K562 (cell line): ENCODE measurements around the gene ANKRD34A. TPM values are rescaled to one million over a fixed set of nuclear protein-coding genes. Genes with fewer than 3 reads are reported as not detected.

ENCODE experiments used
- ATF7 ChIP-seq: fragments of 450-650 bp; IDR thresholded peaks from 2 replicates; pipeline ENCODE4 v1.7.1; 2014; ENCODE audit warnings: mild to moderate bottlenecking, moderate library complexity
- BCOR ChIP-seq: fragments of 450-650 bp; IDR thresholded peaks from 2 replicates; pipeline ENCODE4 v1.6.1; 2016
- DMBX1 ChIP-seq: fragments of 250-450 bp; sonication (Bioruptor Pico); IDR thresholded peaks from 2 replicates; pipeline ENCODE4 v1.8.0; 2022; ENCODE audit warnings: inconsistent platforms, mild to moderate bottlenecking, moderate library complexity, borderline replicate concordance
- ETV1 ChIP-seq: fragments of 450-650 bp; conservative IDR thresholded peaks from 2 replicates; pipeline ENCODE4 v1.6.1; 2016; ENCODE audit warnings: missing genetic modification characterization, control low read depth, low read depth, missing compliant biosample characterization
- HDAC6 ChIP-seq: IDR thresholded peaks from 2 replicates; pipeline ENCODE4 v1.6.1; 2012; ENCODE audit warnings: low read depth, mild to moderate bottlenecking, control low read depth, inconsistent platforms, low read length, moderate library complexity
- HIVEP1 ChIP-seq: fragments of 250-450 bp; sonication (Bioruptor Pico); IDR thresholded peaks from 2 replicates; pipeline ENCODE4 v1.4.0; 2020; ENCODE audit warnings: mild to moderate bottlenecking
- HNRNPUL1 ChIP-seq: fragments of 200-400 bp; formaldehyde crosslinking; IDR thresholded peaks from 2 replicates; pipeline ENCODE4 v1.6.1; 2017; ENCODE audit warnings: low read length
- ILK ChIP-seq: fragments of 450-650 bp; IDR thresholded peaks from 2 replicates; pipeline ENCODE4 v1.6.1; 2016; ENCODE audit warnings: missing genetic modification characterization, low read depth, mild to moderate bottlenecking, missing compliant biosample characterization, moderate library complexity, borderline replicate concordance
- MEF2D ChIP-seq: conservative IDR thresholded peaks from 2 replicates; pipeline ENCODE4 v1.6.1; 2016; ENCODE audit warnings: low read depth, missing genetic modification characterization, missing compliant biosample characterization
- NFIX ChIP-seq: fragments of 250-450 bp; sonication (Bioruptor Pico); IDR thresholded peaks from 2 replicates; pipeline ENCODE4 v1.4.0; 2020; ENCODE audit warnings: low read depth, mild to moderate bottlenecking, moderate library complexity
- RBM39 ChIP-seq: fragments of 200-400 bp; formaldehyde crosslinking; optimal IDR thresholded peaks from 2 replicates; pipeline ENCODE3; 2018; ENCODE audit warnings: low read depth, low read length
- RFX5 ChIP-seq: IDR thresholded peaks from 2 replicates; pipeline ENCODE4 v1.6.1; 2011; ENCODE audit warnings: low read depth, mild to moderate bottlenecking, improper control_type of control experiment, low read length
- RREB1 ChIP-seq: fragments of 250-450 bp; sonication (Bioruptor Pico); IDR thresholded peaks from 2 replicates; pipeline ENCODE4 v1.4.0; 2020
- TBL1XR1 ChIP-seq, 2 experiments: IDR thresholded peaks; 2 replicates each; pipeline ENCODE4 v1.6.1; 2012; ENCODE audit warnings: improper control_type of control experiment in 2 of 2, low read length in 2 of 2, mild to moderate bottlenecking in 1 of 2
- ZBTB1 ChIP-seq: sonication (generic); formaldehyde crosslinking; IDR thresholded peaks from 2 replicates; pipeline ENCODE4 v1.8.1; 2023; ENCODE audit warnings: missing genetic modification reagents, low read depth, mild to moderate bottlenecking, borderline replicate concordance
- ZHX1 ChIP-seq: fragments of 150-350 bp; conservative IDR thresholded peaks from 2 replicates; pipeline ENCODE4 v1.6.1; 2014; ENCODE audit warnings: low read length
- ZNF124 ChIP-seq: sonication (generic); formaldehyde crosslinking; IDR thresholded peaks from 2 replicates; pipeline ENCODE4 v1.8.1; 2022; ENCODE audit warnings: missing genetic modification reagents
- ZNF316 ChIP-seq: fragments of 450-650 bp; IDR thresholded peaks from 2 replicates; pipeline ENCODE4 v1.6.1; 2016
- ZNF408 ChIP-seq: fragments of 250-450 bp; sonication (Bioruptor Pico); IDR thresholded peaks from 2 replicates; pipeline ENCODE4 v1.4.0; 2020; ENCODE audit warnings: low read depth, mild to moderate bottlenecking, moderate library complexity
- ZNF444 ChIP-seq: fragments of 250-450 bp; sonication (Bioruptor Pico); IDR thresholded peaks from 2 replicates; pipeline ENCODE4 v1.4.0; 2020; ENCODE audit warnings: mild to moderate bottlenecking, moderate library complexity
- ZNF699 ChIP-seq: fragments of 250-450 bp; sonication (Bioruptor Pico); IDR thresholded peaks from 2 replicates; pipeline ENCODE4 v1.8.0; 2021; ENCODE audit warnings: mild to moderate bottlenecking, moderate library complexity; ENCODE audit not compliant: insufficient replicate concordance
- polyA plus RNA-seq, 8 experiments: library from polyadenylated mRNA; depleted of rRNA in 4 of 8; stranded (reverse) in 5 of 8; unstranded in 3 of 8; fragments of >200 nt; fragmentation: Nextera tagmentation in 2 of 8; fragmentation: Illumina TruSeq in 1 of 8; extraction: Ambion mirVana in 2 of 8; extraction: Trizol in 1 of 8; gene quantifications; 2 replicates each; pipeline versions ENCODE4 v1.2.1 to v1.2.3, GENCODE V29; 2011 to 2014; ENCODE audit warnings: inconsistent platforms in 1 of 8, missing spikeins in 1 of 8
- total RNA-seq, 7 experiments: library from RNA; depleted of rRNA in 6 of 7; stranded (reverse); fragments of >200 nt in 6 of 7; fragmentation: Illumina TruSeq in 2 of 7; extraction: Trizol in 2 of 7; gene quantifications; 2 replicates each; pipeline versions ENCODE4 v1.2.1 to v1.2.3, GENCODE V29; 2011 to 2021; ENCODE audit warnings: low replicate concordance in 1 of 7

ANKRD34A gene
- total and polyA plus RNA-seq, 9 of the 15 experiments (the other 6 are each of a cell fraction or from before 2014, with no cell fraction given) = 0.06 to 1.6 (median 0.43) TPM

- no peak for TF ChIP-seq ZHX1
- 0 out of 2 replicates have a peak, but pooled peaks have one; percentile 22 for TF ChIP-seq ZBTB1 (CRISPR knock-in tag)
- TF ChIP-seq RREB1 (CRISPR knock-in tag) = no peak
- no peak for TF ChIP-seq ZNF444 (CRISPR knock-in tag)
- no peak for TF ChIP-seq RFX5
- no peak for TF ChIP-seq HDAC6
- peak; percentile 91 for TF ChIP-seq ETV1 (tag)
- no peak for TF ChIP-seq NFIX
- TF ChIP-seq DMBX1 (CRISPR knock-in tag) = no peak
- TF ChIP-seq ZNF316 = no peak
- TF ChIP-seq MEF2D (tag) = no peak
- no peak for TF ChIP-seq RBM39
- peak; percentile 55 for TF ChIP-seq ATF7
- no peak; a peak in 1 of 4 replicates for TF ChIP-seq TBL1XR1 (IDR thresholded peaks at IDR 0.05; ENCODE audit: low read length in 2 of 2)
- TF ChIP-seq ZNF699 (CRISPR knock-in tag) = no peak
- no peak for TF ChIP-seq HIVEP1 (CRISPR knock-in tag)
- TF ChIP-seq BCOR = 0 out of 2 replicates have a peak, but pooled peaks have one; percentile 8
- TF ChIP-seq ILK (tag) = no peak
- no peak for TF ChIP-seq ZNF124 (CRISPR knock-in tag)
- no peak for TF ChIP-seq HNRNPUL1
- TF ChIP-seq ZNF408 (CRISPR knock-in tag) = no peak
Observed at GRCh38 chr1:145964328-145965118, at the start of gene ANKRD34A, which contains the start of gene POLR3GL (continued).
